Lung (tissue), 12 donors: ENCODE data around the gene HRCT1. TPM values are rescaled to one million over a fixed set of nuclear protein-coding genes. Genes with fewer than 3 reads are reported as not detected.

Experiments used
- ATAC-seq: fragments of 200-7000 bp; cut with Tn5 transposase; one replicate; pipeline ENCODE4 v1.9.1; 2020; ENCODE audit warnings: moderate number of reproducible peaks; ENCODE audit not compliant: insufficient read depth, low FRiP score
- DNase-seq, 3 donors: peaks; one replicate each; pipeline ENCODE4 v3.0.0-alpha.2; 2013 to 2017
- H3K27ac ChIP-seq, 2 donors: one replicate each; pipeline ENCODE4 v1.5.1; 2013; ENCODE audit warnings: mild to moderate bottlenecking in 2 of 2, moderate library complexity in 2 of 2, control low read depth in 1 of 2, inconsistent platforms in 1 of 2, low read depth in 1 of 2, low read length in 1 of 2
- H3K27me3 ChIP-seq, 3 donors: one replicate each; pipeline ENCODE4 v1.5.1; 2013; ENCODE audit warnings: low read length in 2 of 3; ENCODE audit not compliant: control insufficient read depth in 3 of 3, insufficient read depth in 3 of 3
- H3K36me3 ChIP-seq, 4 donors: one replicate each; pipeline ENCODE4 v1.5.1; 2013; ENCODE audit warnings: low read length in 4 of 4, mild to moderate bottlenecking in 1 of 4, moderate library complexity in 1 of 4; ENCODE audit not compliant: control insufficient read depth in 4 of 4, insufficient read depth in 4 of 4
- H3K4me1 ChIP-seq, 5 donors: one replicate each; pipeline ENCODE4 v1.5.1; 2013; ENCODE audit warnings: low read length in 5 of 5, mild to moderate bottlenecking in 2 of 5, moderate library complexity in 1 of 5; ENCODE audit not compliant: control insufficient read depth in 5 of 5, insufficient read depth in 5 of 5
- H3K4me3 ChIP-seq: one replicate; pipeline ENCODE4 v1.5.1; 2013; ENCODE audit warnings: mild to moderate bottlenecking, control low read depth, moderate library complexity
- H3K9ac ChIP-seq, 2 donors: one replicate each; pipeline ENCODE4 v1.5.1; 2013; ENCODE audit warnings: low read length in 2 of 2, control low read depth in 1 of 2; ENCODE audit not compliant: insufficient read depth in 1 of 2
- H3K9me3 ChIP-seq, 4 donors: one replicate each; pipeline ENCODE4 v1.5.1; 2013; ENCODE audit warnings: low read length in 3 of 4, mild to moderate bottlenecking in 1 of 4, moderate library complexity in 1 of 4; ENCODE audit not compliant: control insufficient read depth in 4 of 4, insufficient read depth in 3 of 4
- CTCF ChIP-seq: IDR thresholded peaks from 2 replicates; pipeline ENCODE4 v1.5.1; 2012; ENCODE audit warnings: mild to moderate bottlenecking; ENCODE audit errors: control extremely low read depth, extremely low read depth
- WGBS, 2 donors: extraction: QIAGEN DNeasy Blood & Tissue Kit; methylation state at CpG; one replicate each; pipeline ENCODE4 v1.1.7; 2013; 5-methylcytosine and 5-hydroxymethylcytosine counted together
- polyA plus RNA-seq, 2 donors: library from polyadenylated mRNA; stranded (reverse); fragments of 200-250 nt; gene quantifications; one replicate each; pipeline ENCODE4 v1.2.1, GENCODE V29; 2013
- total RNA-seq, 2 donors: library from RNA; depleted of rRNA in 1 of 2; stranded (reverse); fragments of >200 nt in 1 of 2; gene quantifications; one replicate each; pipeline ENCODE4 v1.2.1, GENCODE V29; 2014 to 2021
- donor health status: control.
- donor health status: control.
- donor health status: Bipolar disorder and iron deficiency.
- donor health status: healthy.
- donor health status: DM: yes; HTN: yes; CAD: no.

HRCT1 gene
- total and polyA plus RNA-seq, 4 donors: 1.7 to 14.1 (median 6.3) TPM; not detected in 1

- WGBS, 2 donors: 75 to 81% methylated on average over 6 of the region's 6 CpGs
Observed at GRCh38 chr9:35952526-35953191, 46.7 kb downstream of the HRCT1 start.

GRCh38 chr9:35954942-35955546 lies 49.0 kb downstream of the HRCT1 start:
- 8 to 19% methylated on average over 6 of the region's 6 CpGs for WGBS, 2 donors
- H3K4me3 ChIP-seq: no peak overlapping the region
- peak; percentile 76 for ATAC-seq
- H3K36me3 ChIP-seq: no peaks in the 10 kb centered on the region
- peak; percentile 70 to 89 (median 75) for DNase-seq
- H3K9ac ChIP-seq: no peak overlapping the region
- H3K27me3 ChIP-seq: peaks cover 0 to 3% (median 0%) of the 10 kb centered on the region in 3 donors
- H3K27ac ChIP-seq: no peak overlapping the region
- TF ChIP-seq CTCF: peak; percentile 79
- no peaks in the 10 kb centered on the region for H3K9me3 ChIP-seq
- H3K4me1 ChIP-seq: no peaks in the 10 kb centered on the region

More at GRCh38 chr9:35952526-35953191, 46.7 kb downstream of the HRCT1 start:
- no peaks in the 10 kb centered on the region for H3K36me3 ChIP-seq
- DNase-seq (no peak), ATAC-seq (no peak)
- peak overlapping the region in 1 of 2 donors; percentile 15 for H3K27ac ChIP-seq
- no peak overlapping the region for H3K4me3 ChIP-seq
- peaks cover 0 to 6% (median 0%) of the 10 kb centered on the region in 5 donors for H3K4me1 ChIP-seq
- no peak for TF ChIP-seq CTCF
- no peaks in the 10 kb centered on the region for H3K9me3 ChIP-seq
- no peak overlapping the region for H3K9ac ChIP-seq
- peaks cover 0 to 6% (median 0%) of the 10 kb centered on the region in 3 donors for H3K27me3 ChIP-seq

- no peak overlapping the region for H3K27ac ChIP-seq
- H3K36me3 ChIP-seq: no peaks in the 10 kb centered on the region
- ATAC-seq (no peak), DNase-seq (no peak)
- H3K4me3 ChIP-seq: no peak overlapping the region
- WGBS, 2 donors: 83 to 87% methylated on average over 5 of the region's 5 CpGs
- no peak for TF ChIP-seq CTCF
- H3K9ac ChIP-seq: peak overlapping the region in 1 of 2 donors; percentile 13
- peaks cover 0 to 3% (median 0%) of the 10 kb centered on the region in 3 donors for H3K27me3 ChIP-seq
- H3K4me1 ChIP-seq: no peaks in the 10 kb centered on the region
- no peaks in the 10 kb centered on the region for H3K9me3 ChIP-seq
Observed at GRCh38 chr9:35956651-35957050, 50.6 kb downstream of the HRCT1 start.

Other genes starting within 250 kb of the HRCT1 start
- over 10,000 TPM; 30,229 to 39,735 TPM for gene RMRP, start 248.2 kb upstream of the HRCT1 start, total RNA-seq
- gene RMRP, start 248.2 kb upstream of the HRCT1 start, polyA plus RNA-seq: 100 to 1,000 TPM in 1 of 2 donors, 10 to 100 TPM in 1; 44.8 to 325 TPM
- gene CCDC107, start 247.9 kb upstream of the HRCT1 start, total RNA-seq: 10 to 100 TPM in 1 of 2 donors, 1 to 10 TPM in 1; 9.9 to 32.8 TPM
- gene CCDC107, start 247.9 kb upstream of the HRCT1 start, polyA plus RNA-seq: 10 to 100 TPM; 29.2 to 53.9 TPM
- gene ARHGEF39, start 241.0 kb upstream of the HRCT1 start, total RNA-seq: 1 to 10 TPM; 1.3 TPM
- 1 to 10 TPM in 1 of 2 donors, under 1 TPM in 1; 0.47 to 1.4 TPM for gene ARHGEF39, start 241.0 kb upstream of the HRCT1 start, polyA plus RNA-seq
- gene CA9, start 232.3 kb upstream of the HRCT1 start, total RNA-seq: 1 to 10 TPM in 1 of 2 donors, under 1 TPM in 1; 0.88 to 1.6 TPM
- gene CA9, start 232.3 kb upstream of the HRCT1 start, polyA plus RNA-seq: 1 to 10 TPM; 1.1 to 2.4 TPM
- gene TPM2, start 216.3 kb upstream of the HRCT1 start, total RNA-seq: 100 to 1,000 TPM in 1 of 2 donors, 10 to 100 TPM in 1; 96.0 to 229 TPM
- gene TPM2, start 216.3 kb upstream of the HRCT1 start, polyA plus RNA-seq: 100 to 1,000 TPM; 189 to 494 TPM
- gene TLN1, start 174.0 kb upstream of the HRCT1 start, total RNA-seq: 100 to 1,000 TPM; 206 to 501 TPM
- gene TLN1, start 174.0 kb upstream of the HRCT1 start, polyA plus RNA-seq: 100 to 1,000 TPM in 1 of 2 donors, 10 to 100 TPM in 1; 71.5 to 319 TPM
- 10 to 100 TPM; 25.1 to 43.3 TPM for gene CREB3, start 173.5 kb upstream of the HRCT1 start, total RNA-seq
- 10 to 100 TPM; 38.7 to 39.0 TPM for gene CREB3, start 173.5 kb upstream of the HRCT1 start, polyA plus RNA-seq
- gene GBA2, start 157.0 kb upstream of the HRCT1 start, total RNA-seq: 10 to 100 TPM; 42.4 to 78.7 TPM
- 10 to 100 TPM; 44.2 to 48.2 TPM for gene GBA2, start 157.0 kb upstream of the HRCT1 start, polyA plus RNA-seq
- 10 to 100 TPM; 13.0 to 33.2 TPM for gene RGP1, start 156.9 kb upstream of the HRCT1 start, total RNA-seq
- gene RGP1, start 156.9 kb upstream of the HRCT1 start, polyA plus RNA-seq: 10 to 100 TPM; 11.7 to 12.9 TPM
- gene MSMP, start 151.9 kb upstream of the HRCT1 start, total RNA-seq: 1 to 10 TPM in 1 of 2 donors, not detected in 1; 1.6 TPM
- gene MSMP, start 151.9 kb upstream of the HRCT1 start, polyA plus RNA-seq: 1 to 10 TPM in 1 of 2 donors, under 1 TPM in 1; 0.62 to 1.2 TPM
- 10 to 100 TPM; 16.0 to 16.1 TPM for gene NPR2, start 114.6 kb upstream of the HRCT1 start, total RNA-seq
- gene NPR2, start 114.6 kb upstream of the HRCT1 start, polyA plus RNA-seq: 10 to 100 TPM in 1 of 2 donors, 1 to 10 TPM in 1; 6.2 to 11.1 TPM
- gene SPAG8, start 93.9 kb upstream of the HRCT1 start, total RNA-seq: 10 to 100 TPM; 11.1 to 20.6 TPM
- gene SPAG8, start 93.9 kb upstream of the HRCT1 start, polyA plus RNA-seq: 1 to 10 TPM; 5.8 to 6.9 TPM
- gene HINT2, start 91.2 kb upstream of the HRCT1 start, total RNA-seq: 10 to 100 TPM; 19.9 to 64.9 TPM
- gene HINT2, start 91.2 kb upstream of the HRCT1 start, polyA plus RNA-seq: 100 to 1,000 TPM in 1 of 2 donors, 10 to 100 TPM in 1; 52.6 to 112 TPM
- under 1 TPM; 0.14 to 0.25 TPM for gene FAM221B, start 77.5 kb upstream of the HRCT1 start, total RNA-seq
- gene FAM221B, start 77.5 kb upstream of the HRCT1 start, polyA plus RNA-seq: under 1 TPM; 0.10 to 0.13 TPM
- 10 to 100 TPM; 11.6 to 13.1 TPM for gene TMEM8B, start 77.0 kb upstream of the HRCT1 start, total RNA-seq
- 1 to 10 TPM; 6.3 to 6.6 TPM for gene TMEM8B, start 77.0 kb upstream of the HRCT1 start, polyA plus RNA-seq
- not detected for gene OR13J1, start 35.8 kb upstream of the HRCT1 start, total RNA-seq
- not detected for gene OR13J1, start 35.8 kb upstream of the HRCT1 start, polyA plus RNA-seq
- 1 to 10 TPM; 3.7 to 6.7 TPM for gene SPAAR, start 3.3 kb downstream of the HRCT1 start, total RNA-seq
- gene SPAAR, start 3.3 kb downstream of the HRCT1 start, polyA plus RNA-seq: 1 to 10 TPM; 5.7 to 5.8 TPM
- gene OR2S2, start 52.0 kb downstream of the HRCT1 start, total RNA-seq: not detected
- gene OR2S2, start 52.0 kb downstream of the HRCT1 start, polyA plus RNA-seq: not detected
- 10 to 100 TPM; 16.0 to 19.3 TPM for gene RECK, start 130.7 kb downstream of the HRCT1 start, total RNA-seq
- gene RECK, start 130.7 kb downstream of the HRCT1 start, polyA plus RNA-seq: 1 to 10 TPM; 4.5 to 8.1 TPM
- gene GLIPR2, start 230.5 kb downstream of the HRCT1 start, total RNA-seq: 100 to 1,000 TPM in 1 of 2 donors, 10 to 100 TPM in 1; 17.4 to 112 TPM
- 10 to 100 TPM; 61.6 to 90.0 TPM for gene GLIPR2, start 230.5 kb downstream of the HRCT1 start, polyA plus RNA-seq